Neural progenitor cell (in vitro differentiated cells): Measurements from ENCODE around the gene QKI. TPM values are rescaled to one million over a fixed set of nuclear protein-coding genes. Genes with fewer than 3 reads are reported as not detected.

ENCODE experiments used
- DNase-seq: peaks from one replicate; pipeline ENCODE4 v3.0.0-alpha.2; 2016; ENCODE audit warnings: low spot score
- H2AFZ ChIP-seq: fragments of 200-600 bp; sonication (generic); replicated peaks from 2 replicates; pipeline ENCODE4 v1.6.1; 2016; ENCODE audit warnings: antibody characterized with exemption
- H3F3A ChIP-seq: fragments of 200-600 bp; sonication (generic); 2 replicates; pipeline ENCODE4 v1.6.1; 2016; ENCODE audit warnings: antibody characterized with exemption, low read depth
- H3K27ac ChIP-seq: fragments of 200-600 bp; sonication (generic); 2 replicates; pipeline ENCODE4 v1.5.1; 2016; ENCODE audit warnings: mild to moderate bottlenecking
- H3K27me3 ChIP-seq: fragments of 200-600 bp; sonication (generic); 2 replicates; pipeline ENCODE4 v1.6.1; 2016; ENCODE audit warnings: mild to moderate bottlenecking, moderate library complexity
- H3K36me3 ChIP-seq: fragments of 200-600 bp; sonication (generic); 2 replicates; pipeline ENCODE4 v1.5.1; 2016
- H3K4me1 ChIP-seq: fragments of 200-600 bp; sonication (generic); 2 replicates; pipeline ENCODE4 v1.6.1; 2016; ENCODE audit warnings: mixed run types
- H3K4me2 ChIP-seq: fragments of 200-600 bp; sonication (generic); 2 replicates; pipeline ENCODE4 v1.6.1; 2016
- H3K4me3 ChIP-seq: fragments of 200-600 bp; sonication (generic); 2 replicates; pipeline ENCODE4 v1.5.1; 2016
- H3K79me2 ChIP-seq: fragments of 200-600 bp; sonication (generic); 2 replicates; pipeline ENCODE4 v1.6.1; 2016; ENCODE audit warnings: low read depth
- H3K9ac ChIP-seq: fragments of 200-600 bp; sonication (generic); 2 replicates; pipeline ENCODE4 v1.6.1; 2016
- H3K9me3 ChIP-seq: fragments of 200-600 bp; sonication (generic); 2 replicates; pipeline ENCODE4 v1.5.1; 2016; ENCODE audit warnings: low read depth
- H4K20me1 ChIP-seq: fragments of 200-600 bp; sonication (generic); 2 replicates; pipeline ENCODE4 v1.6.1; 2016; ENCODE audit warnings: low read depth
- H3K27ac Mint-ChIP-seq: 3 replicates; pipeline ENCODE4 v1.8.0; 2021; ENCODE audit warnings: mixed read lengths
- H3K27me3 Mint-ChIP-seq: 2 replicates; pipeline ENCODE4 v1.8.0; 2022; ENCODE audit warnings: low read depth, mild to moderate bottlenecking, inconsistent platforms, moderate library complexity, mixed read lengths; ENCODE audit not compliant: insufficient read depth
- H3K36me3 Mint-ChIP-seq: 3 replicates; pipeline ENCODE4 v1.8.0; 2021; ENCODE audit warnings: mixed read lengths
- H3K4me1 Mint-ChIP-seq: 3 replicates; pipeline ENCODE4 v1.8.0; 2021; ENCODE audit warnings: mixed read lengths
- H3K4me3 Mint-ChIP-seq: 3 replicates; pipeline ENCODE4 v1.8.0; 2021; ENCODE audit warnings: mild to moderate bottlenecking, moderate library complexity, mixed read lengths
- H3K9me3 Mint-ChIP-seq: 3 replicates; pipeline ENCODE4 v1.8.0; 2020; ENCODE audit warnings: mixed read lengths
- EZH2 ChIP-seq: fragments of 200-600 bp; sonication (generic); IDR thresholded peaks from 2 replicates; pipeline ENCODE4 v1.6.1; 2017; ENCODE audit warnings: antibody characterized with exemption, mild to moderate bottlenecking, moderate library complexity
- EZH2phosphoT487 ChIP-seq: fragments of 200-600 bp; sonication (generic); IDR thresholded peaks from 2 replicates; pipeline ENCODE4 v1.6.1; 2017; ENCODE audit warnings: antibody characterized with exemption
- total RNA-seq: library from RNA; depleted of rRNA; stranded (reverse); fragments of >200 nt; gene quantifications from 2 replicates; pipeline ENCODE4 v1.2.3, GENCODE V29; 2015; ENCODE audit warnings: low replicate concordance
- TF ChIP-seq, protein P1 (sequence below): fragments of 200-600 bp; sonication (generic); IDR thresholded peaks from 2 replicates; pipeline ENCODE4 v1.5.1; 2017; ENCODE audit warnings: antibody characterized with exemption, mild to moderate bottlenecking

The QKI gene
- total RNA-seq, 1 donor from 2014 or later, result 212 TPM

DNA sequence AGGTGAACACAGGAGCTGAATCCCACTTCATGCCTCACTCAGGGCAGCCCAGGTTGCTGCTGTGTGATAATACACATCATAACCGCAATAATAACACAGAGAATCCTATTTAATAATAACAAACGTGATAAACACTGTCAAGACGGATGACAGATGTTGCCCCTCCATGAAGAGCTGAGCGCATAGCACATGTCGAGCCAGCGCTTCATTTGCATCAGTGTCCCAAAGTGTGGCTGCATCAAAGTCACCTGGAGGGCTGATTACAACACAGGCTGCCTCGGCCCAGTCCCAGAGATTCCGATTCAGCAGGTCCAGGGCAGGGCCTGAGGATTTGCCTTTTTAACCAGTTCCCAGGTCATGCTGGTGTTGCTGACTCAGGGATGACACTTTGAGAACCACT is 198.5 kb downstream of the QKI start:
- no peak overlapping the region for H3K27ac Mint-ChIP-seq
- no peak for TF ChIP-seq EZH2
- no peak for TF ChIP-seq EZH2phosphoT487
- TF ChIP-seq, protein P1, sequence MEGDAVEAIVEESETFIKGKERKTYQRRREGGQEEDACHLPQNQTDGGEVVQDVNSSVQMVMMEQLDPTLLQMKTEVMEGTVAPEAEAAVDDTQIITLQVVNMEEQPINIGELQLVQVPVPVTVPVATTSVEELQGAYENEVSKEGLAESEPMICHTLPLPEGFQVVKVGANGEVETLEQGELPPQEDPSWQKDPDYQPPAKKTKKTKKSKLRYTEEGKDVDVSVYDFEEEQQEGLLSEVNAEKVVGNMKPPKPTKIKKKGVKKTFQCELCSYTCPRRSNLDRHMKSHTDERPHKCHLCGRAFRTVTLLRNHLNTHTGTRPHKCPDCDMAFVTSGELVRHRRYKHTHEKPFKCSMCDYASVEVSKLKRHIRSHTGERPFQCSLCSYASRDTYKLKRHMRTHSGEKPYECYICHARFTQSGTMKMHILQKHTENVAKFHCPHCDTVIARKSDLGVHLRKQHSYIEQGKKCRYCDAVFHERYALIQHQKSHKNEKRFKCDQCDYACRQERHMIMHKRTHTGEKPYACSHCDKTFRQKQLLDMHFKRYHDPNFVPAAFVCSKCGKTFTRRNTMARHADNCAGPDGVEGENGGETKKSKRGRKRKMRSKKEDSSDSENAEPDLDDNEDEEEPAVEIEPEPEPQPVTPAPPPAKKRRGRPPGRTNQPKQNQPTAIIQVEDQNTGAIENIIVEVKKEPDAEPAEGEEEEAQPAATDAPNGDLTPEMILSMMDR, result no peak
- H3K9me3 ChIP-seq, result no peaks in the 10 kb centered on the region

DNA sequence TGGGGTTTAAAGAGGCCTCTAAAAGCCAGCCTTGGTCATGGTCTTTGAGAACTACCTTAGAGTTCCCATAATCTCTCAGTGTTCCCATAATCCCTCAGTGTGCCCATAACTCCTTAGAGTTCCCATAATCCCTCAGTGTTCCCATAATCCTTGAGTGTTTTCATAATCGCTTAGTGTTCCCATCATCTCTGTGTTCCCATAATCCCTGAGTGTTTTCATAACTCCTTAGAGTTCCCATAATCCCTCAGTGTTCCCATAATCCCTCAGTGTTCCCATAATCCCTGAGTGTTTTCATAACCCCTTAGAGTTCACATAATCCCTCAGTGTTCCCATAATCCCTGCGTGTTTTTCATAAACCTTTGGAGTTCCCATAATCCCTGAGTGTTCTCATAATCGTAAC is 199.2 kb downstream of the QKI start:
- peaks cover 6% of the 10 kb centered on the region for H3K27me3 Mint-ChIP-seq
- Histone ChIP-seq H3K4me2 (no peak overlapping the region), H3F3A (no peaks in the 10 kb centered on the region), H3K27me3 (no peaks in the 10 kb centered on the region), H3K36me3 (no peaks in the 10 kb centered on the region), H3K4me3 (no peak overlapping the region), H3K27ac (no peak overlapping the region), H3K79me2 (no peaks in the 10 kb centered on the region), H3K9me3 (no peaks in the 10 kb centered on the region), H3K4me1 (no peaks in the 10 kb centered on the region), H4K20me1 (no peaks in the 10 kb centered on the region), H2AFZ (no peak overlapping the region), H3K9ac (no peak overlapping the region)
- DNase-seq, result no peak
- no peaks in the 10 kb centered on the region for H3K36me3 Mint-ChIP-seq
- peaks cover 5% of the 10 kb centered on the region for H3K9me3 Mint-ChIP-seq
- H3K4me1 Mint-ChIP-seq, result peaks cover 5% of the 10 kb centered on the region
- no peak overlapping the region for H3K4me3 Mint-ChIP-seq
- H3K27ac Mint-ChIP-seq, result no peak overlapping the region
- no peak for TF ChIP-seq EZH2phosphoT487
- TF ChIP-seq EZH2, result no peak
- TF ChIP-seq, protein P1, result no peak

More for the DNA sequence above, 198.5 kb downstream of the QKI start:
- Histone ChIP-seq H3K79me2 (no peaks in the 10 kb centered on the region), H4K20me1 (no peaks in the 10 kb centered on the region), H3K4me2 (no peak overlapping the region), H3K4me3 (no peak overlapping the region), H3K36me3 (no peaks in the 10 kb centered on the region), H3F3A (no peaks in the 10 kb centered on the region), H3K27me3 (no peaks in the 10 kb centered on the region), H3K9ac (no peak overlapping the region), H3K4me1 (no peaks in the 10 kb centered on the region), H3K27ac (no peak overlapping the region), H2AFZ (no peak overlapping the region)
- H3K4me1 Mint-ChIP-seq, result peaks cover 9% of the 10 kb centered on the region
- H3K9me3 Mint-ChIP-seq, result peaks cover 5% of the 10 kb centered on the region
- no peak overlapping the region for H3K4me3 Mint-ChIP-seq
- H3K27me3 Mint-ChIP-seq, result peaks cover 6% of the 10 kb centered on the region
- no peak for DNase-seq
- H3K36me3 Mint-ChIP-seq, result no peaks in the 10 kb centered on the region

DNA sequence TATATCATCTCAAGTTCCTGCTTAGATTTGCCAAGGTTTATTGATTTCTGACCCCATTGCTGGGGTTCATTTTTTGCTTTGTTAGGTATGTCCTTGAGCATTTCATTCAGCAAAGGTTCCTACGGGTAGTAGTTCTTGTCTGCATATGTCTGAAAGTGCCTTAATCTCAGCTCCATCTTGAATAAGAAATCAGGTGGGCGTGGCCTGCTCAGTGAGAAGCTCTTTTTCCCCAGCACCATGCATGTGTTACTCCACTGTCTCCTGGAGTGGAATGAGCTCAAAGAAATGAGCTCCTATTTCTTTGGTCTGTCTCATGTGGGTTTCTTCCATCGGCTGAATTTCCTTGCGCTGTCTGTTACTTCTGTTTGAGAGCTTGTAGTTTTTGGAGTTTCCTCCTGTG is 201.9 kb downstream of the QKI start:
- Histone ChIP-seq H3K27me3 (no peaks in the 10 kb centered on the region), H4K20me1 (no peaks in the 10 kb centered on the region), H3K9ac (no peak overlapping the region), H3K79me2 (no peaks in the 10 kb centered on the region), H3K36me3 (no peaks in the 10 kb centered on the region), H3F3A (no peaks in the 10 kb centered on the region), H3K4me2 (no peak overlapping the region), H3K9me3 (no peaks in the 10 kb centered on the region), H2AFZ (peak overlapping the region; percentile 34), H3K27ac (no peak overlapping the region), H3K4me1 (no peaks in the 10 kb centered on the region), H3K4me3 (no peak overlapping the region)
- H3K27ac Mint-ChIP-seq, result no peak overlapping the region
- peaks cover 2% of the 10 kb centered on the region for H3K4me1 Mint-ChIP-seq
- no peak overlapping the region for H3K4me3 Mint-ChIP-seq
- peaks cover 10% of the 10 kb centered on the region for H3K9me3 Mint-ChIP-seq
- no peak for DNase-seq
- H3K36me3 Mint-ChIP-seq, result peaks cover under 1% of the 10 kb centered on the region
- TF ChIP-seq EZH2phosphoT487 (no peak), EZH2 (no peak)
- TF ChIP-seq, protein P1, result no peak
- H3K27me3 Mint-ChIP-seq, result peaks cover 9% of the 10 kb centered on the region
